Embryonic facial prominence (tissue), 1 donor: ENCODE measurements around the gene SOWAHB.

Experiments
- DNase-seq: peaks from one replicate; pipeline ENCODE4 v3.0.0-alpha.2; 2016; ENCODE audit errors: extremely low spot score

The SOWAHB gene, protein sequence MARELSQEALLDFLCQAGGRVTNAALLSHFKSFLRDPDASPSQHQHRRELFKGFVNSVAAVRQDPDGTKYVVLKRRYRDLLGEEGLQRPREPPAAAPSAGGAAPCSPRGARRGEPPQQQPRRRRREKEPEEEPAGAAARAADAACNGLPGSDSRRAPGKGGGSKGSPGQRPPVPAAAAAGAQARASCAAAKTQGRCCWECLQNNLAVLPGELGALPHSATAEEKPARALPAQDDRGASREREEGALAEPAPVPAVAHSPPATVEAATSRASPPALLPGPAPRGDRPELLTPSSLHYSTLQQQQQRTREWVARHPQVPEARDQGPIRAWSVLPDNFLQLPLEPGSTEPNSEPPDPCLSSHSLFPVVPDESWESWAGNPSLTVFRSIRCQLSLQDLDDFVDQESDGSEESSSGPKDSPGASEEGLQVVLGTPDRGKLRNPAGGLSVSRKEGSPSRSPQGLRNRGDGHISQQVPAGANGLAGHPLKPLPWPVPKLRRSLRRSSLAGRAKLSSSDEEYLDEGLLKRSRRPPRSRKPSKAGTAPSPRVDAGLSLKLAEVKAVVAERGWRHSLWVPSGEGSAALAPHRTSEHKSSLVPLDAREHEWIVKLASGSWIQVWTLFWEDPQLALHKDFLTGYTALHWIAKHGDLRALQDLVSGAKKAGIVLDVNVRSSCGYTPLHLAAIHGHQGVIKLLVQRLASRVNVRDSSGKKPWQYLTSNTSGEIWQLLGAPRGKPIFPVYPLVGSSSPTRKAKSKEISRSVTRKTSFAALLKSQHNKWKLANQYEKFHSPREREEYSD

DNA sequence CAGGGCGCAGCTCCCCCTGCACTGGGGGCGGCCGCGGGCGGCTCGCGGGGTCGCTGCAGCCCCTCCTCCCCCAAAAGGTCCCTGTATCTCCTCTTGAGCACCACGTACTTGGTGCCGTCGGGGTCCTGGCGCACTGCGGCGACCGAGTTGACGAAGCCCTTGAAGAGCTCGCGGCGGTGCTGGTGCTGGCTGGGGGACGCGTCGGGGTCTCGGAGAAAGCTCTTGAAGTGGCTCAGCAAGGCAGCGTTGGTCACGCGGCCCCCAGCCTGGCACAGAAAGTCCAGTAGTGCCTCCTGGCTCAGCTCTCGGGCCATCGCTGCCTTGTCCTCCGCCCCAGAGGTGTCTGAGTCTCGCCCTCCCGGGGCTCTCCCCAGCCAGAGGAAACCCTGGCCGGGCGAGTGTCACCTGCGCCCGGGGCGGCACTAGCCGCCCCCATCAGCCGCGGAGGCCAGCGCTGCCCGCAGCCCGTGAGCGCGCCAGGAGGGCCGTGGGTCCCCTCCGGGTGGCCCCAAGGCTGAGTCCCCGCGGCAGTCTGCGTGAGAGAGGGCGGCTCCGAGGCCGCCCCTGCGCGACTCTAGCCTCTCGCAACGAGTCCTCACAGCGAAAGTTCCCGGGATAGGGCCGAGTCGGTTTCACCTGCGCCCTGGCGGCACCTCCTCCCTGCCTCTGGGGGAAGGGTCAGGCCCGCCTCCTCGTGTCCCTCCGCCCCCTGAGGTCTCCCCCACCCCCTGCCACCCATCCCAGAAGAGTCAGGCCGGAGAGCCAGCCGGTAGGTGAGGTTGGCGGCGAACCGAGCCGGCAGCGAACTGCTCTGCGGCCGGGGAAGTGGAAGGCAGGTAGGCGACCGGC, at the start of gene SOWAHB:
Gene SOWAHB, minus strand, starts transcription at position 609 of the 849 bp plus-strand sequence. Its CDS starts 295 bp downstream, at position 314.
- no peak for DNase-seq

- no peak for DNase-seq
Measured at GRCh38 chr4:76947369-76947768, 49.4 kb upstream of the SOWAHB start.

DNA sequence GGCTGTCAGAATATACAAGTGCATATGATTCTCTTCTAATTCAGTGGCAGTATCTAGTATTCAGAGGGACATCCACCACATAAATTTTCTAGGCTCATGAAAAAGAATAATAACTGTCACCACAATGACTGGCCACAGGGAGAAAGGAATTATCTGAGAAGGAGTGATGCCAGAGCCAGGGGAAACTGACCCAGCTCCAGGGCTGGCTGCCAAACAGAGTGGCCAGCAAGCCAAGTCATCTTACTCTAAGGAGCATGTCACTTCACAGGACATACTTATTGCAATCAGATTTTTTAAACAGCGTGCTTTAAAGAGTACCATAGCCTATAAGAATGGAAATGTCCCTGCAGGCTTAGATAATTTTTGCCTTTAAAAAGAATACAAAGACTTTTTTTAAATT, 45.8 kb upstream of the SOWAHB start:
- no peak for DNase-seq

GRCh38 chr4:76943129-76943620, 45.2 kb upstream of the SOWAHB start:
- DNase-seq = no peak

GRCh38 chr4:76939184-76939583, 41.2 kb upstream of the SOWAHB start:
- DNase-seq = no peak

GRCh38 chr4:76931576-76932276, 33.8 kb upstream of the SOWAHB start:
- no peak for DNase-seq

DNA sequence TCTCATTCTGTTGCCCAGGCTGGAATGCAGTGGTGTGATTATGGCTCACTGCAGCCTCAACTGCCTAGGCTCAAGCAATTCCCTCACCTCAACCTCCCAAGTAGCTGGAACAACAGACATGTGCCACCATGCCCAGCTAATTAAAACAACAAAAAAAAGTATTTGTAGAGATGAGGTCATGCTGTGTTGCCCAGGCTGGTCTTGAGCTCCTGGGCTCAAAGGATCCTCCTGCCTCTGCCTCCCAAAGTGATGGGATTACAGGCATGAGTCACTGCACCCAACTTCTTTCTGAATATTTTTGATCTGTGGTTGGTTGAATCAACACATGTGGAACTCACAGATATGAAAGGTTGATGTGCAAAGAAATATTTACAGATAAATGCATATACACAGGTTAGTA, 33.1 kb upstream of the SOWAHB start:
- no peak for DNase-seq

- no peak for DNase-seq
Measured at GRCh38 chr4:76930685-76931084, 32.7 kb upstream of the SOWAHB start.

GRCh38 chr4:76926841-76927240, 28.9 kb upstream of the SOWAHB start:
- no peak for DNase-seq

DNA sequence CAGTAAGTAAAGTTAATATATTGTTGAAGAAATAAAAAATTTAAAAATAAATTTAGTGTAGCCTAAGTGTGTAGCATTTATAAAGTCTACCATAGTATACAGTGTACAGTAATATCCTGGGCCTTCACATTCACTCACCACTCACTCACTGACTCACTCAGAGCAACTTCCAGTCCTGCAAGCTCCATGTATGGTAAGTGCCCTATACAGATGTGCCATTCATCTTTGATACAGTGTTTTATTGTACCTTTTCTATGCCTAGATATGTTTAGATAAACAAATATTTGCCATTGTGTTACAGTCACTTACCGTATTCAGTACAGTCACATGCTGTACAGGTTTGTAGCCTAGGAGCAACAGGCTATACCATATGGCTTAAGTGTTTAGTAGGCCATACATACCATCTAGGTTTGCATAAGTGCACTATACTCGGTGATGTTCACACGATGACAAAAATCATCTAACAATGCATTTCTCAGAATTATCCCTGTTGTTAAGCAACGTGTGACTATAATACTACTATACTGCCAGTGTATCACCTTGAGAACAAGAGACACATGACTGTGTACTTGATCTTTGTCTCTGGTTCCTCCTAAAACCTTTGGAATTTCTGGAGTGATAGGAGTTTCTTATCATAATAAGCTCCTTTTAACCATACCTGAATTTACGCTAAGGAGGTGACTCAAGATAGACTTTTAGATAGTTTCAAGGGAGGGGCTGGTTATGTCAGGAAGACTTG, 25.8 kb upstream of the SOWAHB start:
- no peak for DNase-seq

- DNase-seq = no peak
Measured at GRCh38 chr4:76920715-76921114, 22.8 kb upstream of the SOWAHB start.

- no peak for DNase-seq
Measured at GRCh38 chr4:76909711-76910110, 11.8 kb upstream of the SOWAHB start.

GRCh38 chr4:76905521-76905920, 7.6 kb upstream of the SOWAHB start:
- no peak for DNase-seq

GRCh38 chr4:76904646-76905190, 6.8 kb upstream of the SOWAHB start:
- no peak for DNase-seq

DNA sequence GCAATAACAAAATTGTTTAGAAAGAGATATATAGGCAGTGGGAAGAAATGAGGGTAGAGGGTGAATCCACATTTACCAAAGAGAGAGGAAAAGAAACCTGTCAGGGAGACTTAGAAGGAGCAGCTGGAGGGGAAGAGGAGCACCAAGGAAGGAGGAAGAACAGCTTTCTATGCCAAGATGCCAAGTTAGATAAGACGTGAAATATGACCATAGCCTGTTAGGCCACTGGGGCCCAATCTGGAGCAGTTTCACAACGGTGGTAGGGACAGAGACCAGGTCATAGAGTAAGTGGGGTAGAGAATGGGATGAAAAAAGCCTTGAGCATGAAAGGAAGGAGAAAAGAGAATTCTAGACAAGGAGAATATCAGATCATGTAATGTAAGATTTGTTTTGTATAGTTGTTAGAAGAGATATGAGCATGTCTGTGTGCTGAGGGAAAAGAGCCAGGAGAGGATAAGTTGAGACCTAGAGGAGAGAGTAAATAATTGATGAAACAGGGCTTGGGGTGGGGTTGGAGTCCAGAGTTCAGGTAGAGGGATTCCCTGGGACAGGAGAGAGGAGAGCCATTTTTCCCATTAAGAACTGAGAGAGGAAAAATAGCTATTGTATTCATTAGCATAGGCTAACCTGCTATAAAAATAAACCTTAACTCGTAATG, 4.4 kb upstream of the SOWAHB start:
- DNase-seq = no peak

GRCh38 chr4:76898949-76899645, 1.2 kb upstream of the SOWAHB start:
- DNase-seq = no peak

- DNase-seq = no peak
Measured at GRCh38 chr4:76898385-76898692, 395 bp upstream of the SOWAHB start.

GRCh38 chr4:76896614-76897535, 1.1 kb downstream of the SOWAHB start:
- DNase-seq = no peak
